ENCODE results near the gene PFN2.

PFN2 gene

DNA sequence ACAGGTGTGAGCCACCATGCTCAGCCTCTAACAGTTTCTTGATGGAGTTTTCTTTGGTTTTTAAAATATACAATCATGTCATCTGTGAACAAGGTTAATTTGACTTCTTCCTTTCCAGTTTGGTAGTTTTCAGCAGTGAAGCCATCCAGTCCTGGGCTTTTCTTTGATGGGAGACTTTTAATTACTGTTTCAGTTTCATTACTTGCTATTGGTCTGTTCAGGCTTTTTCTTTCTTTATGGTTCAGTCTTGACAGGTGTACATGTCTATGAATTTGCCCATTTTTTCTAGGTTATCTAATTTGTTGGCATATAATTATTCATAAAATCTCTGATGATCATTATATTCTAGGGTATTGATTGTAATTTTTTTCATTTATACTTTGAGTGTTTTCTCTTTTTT lies 36.8 kb downstream of the PFN2 start:
- DNase-seq (ENCODE audit: low read depth, low spot score), result no peak
- H3K27ac ChIP-seq, result no peak overlapping the region

DNA sequence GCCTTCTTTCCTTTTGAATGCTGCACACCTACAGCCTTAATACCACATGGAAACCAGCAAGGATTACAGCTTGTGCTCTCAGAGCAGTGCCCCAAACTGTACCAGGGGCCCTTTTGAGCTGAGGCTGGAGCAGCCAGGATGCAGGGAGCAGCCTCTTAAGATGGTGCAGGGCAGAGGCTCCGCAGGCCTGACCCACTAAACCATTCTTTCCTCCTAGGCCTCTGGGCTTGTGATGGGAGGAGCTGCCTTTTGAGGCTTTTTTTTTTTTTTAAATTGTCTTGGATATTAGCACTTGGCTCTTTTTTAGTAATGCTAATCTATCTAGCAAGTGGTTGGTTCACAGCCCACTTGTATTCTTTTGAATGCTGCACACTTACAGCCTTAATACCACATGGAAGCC lies 37.7 kb downstream of the PFN2 start:
- no peak overlapping the region for H3K27ac ChIP-seq
- no peak for DNase-seq (ENCODE audit: low read depth, low spot score)

DNA sequence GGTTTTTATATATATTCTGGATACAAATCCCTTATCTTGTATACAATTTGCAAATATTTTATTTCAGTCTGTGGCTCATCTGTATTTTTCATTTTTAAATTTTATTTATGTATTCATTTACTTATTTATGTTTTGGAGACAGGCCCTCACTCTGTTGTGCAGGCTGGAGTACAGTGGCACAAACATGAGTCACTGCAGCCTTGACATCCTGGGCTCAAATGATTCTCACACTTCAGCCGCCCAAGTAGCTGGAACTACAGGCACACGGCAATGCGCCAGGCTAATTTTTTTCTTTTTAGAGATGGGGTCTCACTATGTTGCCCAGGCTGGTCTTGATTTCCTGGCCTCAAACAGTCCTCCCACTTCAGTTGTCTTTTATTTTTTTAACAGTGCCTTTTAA lies 50.6 kb downstream of the PFN2 start:
- DNase-seq (ENCODE audit: low read depth, low spot score), result no peak
- H3K27ac ChIP-seq, result no peak overlapping the region

DNA sequence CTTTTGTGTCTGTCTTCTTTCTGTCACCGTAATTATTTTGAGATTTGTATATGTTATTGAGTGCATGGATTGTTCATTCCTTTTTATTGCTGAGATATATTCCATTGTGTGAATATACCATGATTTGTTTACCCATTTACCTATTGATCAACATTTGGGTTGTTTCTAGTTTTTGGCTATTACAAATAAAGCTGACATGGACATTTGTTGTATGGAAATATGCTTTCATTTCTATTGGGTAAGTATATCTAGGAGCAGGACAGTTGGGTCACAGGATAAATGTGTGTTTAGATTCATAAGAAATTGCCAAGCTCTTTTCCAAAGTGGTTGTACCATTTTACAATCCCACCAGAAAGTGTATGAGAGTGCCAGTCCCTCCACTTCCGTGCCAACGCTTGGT lies 51.2 kb downstream of the PFN2 start:
- H3K27ac ChIP-seq, result no peak overlapping the region
- DNase-seq (ENCODE audit: low read depth, low spot score), result no peak

DNA sequence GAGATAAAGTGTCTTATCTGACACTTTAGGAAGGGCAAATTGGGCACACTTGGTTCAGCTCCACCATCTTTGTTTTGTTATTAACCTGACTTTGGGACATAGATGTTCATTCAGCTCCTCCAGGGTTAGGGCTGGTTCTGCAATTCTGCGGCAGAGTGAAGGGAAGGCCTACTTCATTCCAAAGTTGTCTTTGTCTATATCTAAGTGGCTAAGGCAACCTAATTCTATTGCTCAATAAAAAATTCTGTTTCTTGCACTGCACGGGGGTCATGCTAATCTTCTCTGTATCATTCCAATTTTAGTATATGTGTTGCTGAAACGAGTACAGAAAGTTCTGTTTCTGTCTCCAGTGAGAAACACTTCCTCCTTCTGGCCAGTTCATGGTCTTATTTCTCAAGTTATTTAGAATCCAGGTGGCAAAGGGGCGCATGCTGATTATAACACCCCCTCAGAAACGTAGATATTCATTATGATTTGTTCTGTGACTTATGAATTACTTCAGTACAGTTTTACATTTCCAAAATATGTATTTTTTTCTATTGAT lies 53.5 kb downstream of the PFN2 start:
- DNase-seq (ENCODE audit: low read depth, low spot score), result no peak
- H3K27ac ChIP-seq, result no peak overlapping the region

Data from epithelial cell of prostate (primary cell).